PC-9 (cell line): Measurements from ENCODE around the gene CXCL6. TPM values are rescaled to one million over a fixed set of nuclear protein-coding genes. Genes with fewer than 3 reads are reported as not detected.

Source experiments
- BruUV-seq: library from RNA; stranded (reverse); fragments of 400-500 nt; replicated peaks from 2 replicates; lab custom pipeline; 2021; lab: Mats Ljungman, UMichigan
- CTCF ChIA-PET: fragments of 300-600 bp; sonication (Branson Sonifier 250); formaldehyde crosslinking; loops from one replicate; lab custom pipeline; 2022; ENCODE audit warnings: antibody characterized with exemption; lab: Charles Lee
- POLR2A ChIA-PET: fragments of 300-600 bp; sonication (Branson Sonifier 250); formaldehyde crosslinking; loops from one replicate; lab custom pipeline; 2022; ENCODE audit warnings: antibody characterized with exemption; ENCODE audit not compliant: unreplicated experiment; lab: Charles Lee
- DNase-seq, 2 experiments: peaks; one replicate each; pipeline versions ENCODE4 v3.0.0 to v3.0.0-alpha.2; 2015 to 2022; ENCODE audit warnings: mixed read lengths in 1 of 2
- H2AFZ ChIP-seq: fragments of 200-600 bp; sonication (generic); 2 replicates; pipeline ENCODE4 v1.8.1; 2017; ENCODE audit warnings: antibody characterized with exemption
- H3F3A ChIP-seq: fragments of 200-600 bp; sonication (generic); 2 replicates; pipeline ENCODE4 v1.8.1; 2017; ENCODE audit warnings: antibody characterized with exemption, mild to moderate bottlenecking, low read depth; ENCODE audit not compliant: insufficient read depth
- H3K27ac ChIP-seq: fragments of 200-600 bp; sonication (generic); 2 replicates; pipeline ENCODE4 v1.6.1; 2016; ENCODE audit warnings: mixed run types
- H3K27me3 ChIP-seq: fragments of 200-600 bp; sonication (generic); 2 replicates; pipeline ENCODE4 v1.6.1; 2016; ENCODE audit warnings: low read depth, mixed run types; ENCODE audit not compliant: insufficient read depth
- H3K36me3 ChIP-seq: fragments of 200-600 bp; sonication (generic); 2 replicates; pipeline ENCODE4 v1.6.1; 2016; ENCODE audit warnings: low read depth, mixed run types
- H3K4me1 ChIP-seq: fragments of 200-600 bp; sonication (generic); replicated peaks from 2 replicates; pipeline ENCODE4 v1.6.1; 2016; ENCODE audit warnings: mixed run types; ENCODE audit not compliant: insufficient read depth
- H3K4me2 ChIP-seq: fragments of 200-600 bp; sonication (generic); 2 replicates; pipeline ENCODE4 v1.6.1; 2017; ENCODE audit warnings: mixed run types
- H3K4me3 ChIP-seq: fragments of 200-600 bp; sonication (generic); 2 replicates; pipeline ENCODE4 v1.6.1; 2016; ENCODE audit warnings: mixed run types
- H3K79me2 ChIP-seq: fragments of 200-600 bp; sonication (generic); 2 replicates; pipeline ENCODE4 v1.6.1; 2017; ENCODE audit warnings: low read depth, mixed run types
- H3K9me2 ChIP-seq: fragments of 200-600 bp; sonication (generic); 2 replicates; pipeline ENCODE4 v1.8.1; 2017; ENCODE audit warnings: mild to moderate bottlenecking; ENCODE audit not compliant: insufficient read depth
- H3K9me3 ChIP-seq: fragments of 200-600 bp; sonication (generic); 2 replicates; pipeline ENCODE4 v1.8.1; 2016; ENCODE audit warnings: low read depth; ENCODE audit not compliant: insufficient read depth
- H4K20me1 ChIP-seq: fragments of 200-600 bp; sonication (generic); 2 replicates; pipeline ENCODE4 v1.8.1; 2017; ENCODE audit not compliant: insufficient read depth
- EZH2 ChIP-seq: fragments of 200-600 bp; sonication (generic); IDR thresholded peaks from 2 replicates; pipeline ENCODE4 v1.8.0; 2017; ENCODE audit warnings: antibody characterized with exemption, low read depth
- intact Hi-C: fragments of 100-400 bp; cut with micrococcal nuclease; formaldehyde crosslinking; loops from one replicate; pipeline ENCODE4 v1.10.0; 2022; ENCODE audit not compliant: unreplicated experiment
- total RNA-seq: library from RNA; stranded (reverse); gene quantifications from 2 replicates; pipeline ENCODE4 v1.2.3, GENCODE V29; 2021
- TF ChIP-seq, protein P1 (sequence below): fragments of 200-600 bp; sonication (generic); conservative IDR thresholded peaks from 2 replicates; pipeline ENCODE4 v1.6.1; 2017; ENCODE audit warnings: mixed run types, antibody characterized with exemption, mild to moderate bottlenecking, moderate library complexity

Gene CXCL6
- total RNA-seq, 1 experiment from 2014 or later: not detected

DNA sequence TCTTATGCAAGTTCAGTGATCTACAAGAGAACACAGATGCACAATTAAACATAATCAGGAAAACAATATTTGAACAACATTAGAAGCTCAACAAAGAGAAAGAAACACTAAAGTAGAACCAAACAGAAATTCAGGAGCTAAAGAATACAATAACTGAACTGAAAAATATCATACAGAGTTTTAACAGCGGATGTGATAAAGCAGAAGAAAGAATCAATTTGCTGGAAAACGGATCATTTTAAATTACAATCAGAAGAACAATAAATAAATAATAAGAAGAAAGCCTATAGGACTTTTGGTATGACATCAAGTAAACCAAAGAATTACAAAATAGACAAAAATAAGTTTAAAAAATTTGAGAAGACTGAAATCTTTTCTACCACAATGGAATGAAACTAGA, 36.3 kb upstream of the CXCL6 start:
- intact Hi-C loops: no loop called here
- no peaks in the 10 kb centered on the region for H3K9me2 ChIP-seq

DNA sequence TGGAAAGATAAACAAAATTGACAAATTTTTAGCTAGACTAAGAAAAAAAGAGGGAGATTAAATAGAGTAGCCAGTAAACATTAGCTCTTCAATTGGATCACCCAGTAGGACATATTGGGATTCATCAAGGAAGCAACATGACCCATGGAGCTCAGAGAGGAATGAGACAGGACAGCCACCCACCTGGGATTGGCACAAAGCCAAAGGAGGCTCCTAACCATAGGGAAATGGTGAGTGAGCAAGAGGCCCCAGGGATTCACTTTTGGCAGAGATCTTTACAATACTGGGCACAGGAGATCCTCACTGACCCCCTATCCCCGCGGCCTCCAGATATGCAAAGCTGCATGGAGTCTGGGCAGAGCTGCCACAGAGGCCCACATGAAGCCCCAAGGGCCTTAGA, 34.8 kb upstream of the CXCL6 start:
- POLR2A ChIA-PET: no interaction called here

More for the DNA sequence above, 36.3 kb upstream of the CXCL6 start:
- no peak for DNase-seq
- Histone ChIP-seq H3K4me1 (no peaks in the 10 kb centered on the region), H3K9me3 (no peaks in the 10 kb centered on the region), H3K4me2 (no peak overlapping the region), H2AFZ (0 out of 2 replicates have a peak overlapping the region, but pooled peaks have one; percentile 22), H3K4me3 (no peak overlapping the region), H3F3A (no peaks in the 10 kb centered on the region), H3K27me3 (no peaks in the 10 kb centered on the region), H3K79me2 (no peaks in the 10 kb centered on the region), H3K36me3 (no peaks in the 10 kb centered on the region), H3K27ac (no peak overlapping the region), H4K20me1 (no peaks in the 10 kb centered on the region)
- POLR2A ChIA-PET: no interaction called here
- CTCF ChIA-PET: no interaction called here
- no TSS peak for BruUV-seq
- TF ChIP-seq, protein P1, sequence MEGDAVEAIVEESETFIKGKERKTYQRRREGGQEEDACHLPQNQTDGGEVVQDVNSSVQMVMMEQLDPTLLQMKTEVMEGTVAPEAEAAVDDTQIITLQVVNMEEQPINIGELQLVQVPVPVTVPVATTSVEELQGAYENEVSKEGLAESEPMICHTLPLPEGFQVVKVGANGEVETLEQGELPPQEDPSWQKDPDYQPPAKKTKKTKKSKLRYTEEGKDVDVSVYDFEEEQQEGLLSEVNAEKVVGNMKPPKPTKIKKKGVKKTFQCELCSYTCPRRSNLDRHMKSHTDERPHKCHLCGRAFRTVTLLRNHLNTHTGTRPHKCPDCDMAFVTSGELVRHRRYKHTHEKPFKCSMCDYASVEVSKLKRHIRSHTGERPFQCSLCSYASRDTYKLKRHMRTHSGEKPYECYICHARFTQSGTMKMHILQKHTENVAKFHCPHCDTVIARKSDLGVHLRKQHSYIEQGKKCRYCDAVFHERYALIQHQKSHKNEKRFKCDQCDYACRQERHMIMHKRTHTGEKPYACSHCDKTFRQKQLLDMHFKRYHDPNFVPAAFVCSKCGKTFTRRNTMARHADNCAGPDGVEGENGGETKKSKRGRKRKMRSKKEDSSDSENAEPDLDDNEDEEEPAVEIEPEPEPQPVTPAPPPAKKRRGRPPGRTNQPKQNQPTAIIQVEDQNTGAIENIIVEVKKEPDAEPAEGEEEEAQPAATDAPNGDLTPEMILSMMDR: no peak
- no peak for TF ChIP-seq EZH2

DNA sequence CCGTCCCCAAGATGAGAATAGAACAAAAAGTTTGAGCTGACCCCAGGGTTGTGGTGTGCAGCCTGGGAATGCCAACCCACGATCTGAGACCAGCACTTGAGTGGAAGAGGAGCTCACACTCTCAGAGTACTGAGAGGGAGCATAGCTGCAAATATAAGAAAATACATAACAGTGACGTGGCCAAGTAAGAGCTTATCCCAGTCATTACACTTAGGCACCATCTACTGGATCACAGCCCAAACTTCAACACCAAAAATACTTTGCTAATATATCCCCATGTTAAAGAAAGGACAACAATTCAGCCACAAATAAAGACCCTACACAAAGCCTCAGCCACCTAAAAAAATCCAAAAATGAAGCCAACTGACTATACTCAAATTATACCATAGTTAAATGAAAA, 33.3 kb upstream of the CXCL6 start:
- Histone ChIP-seq H3K36me3 (no peaks in the 10 kb centered on the region), H3K4me2 (no peak overlapping the region), H3K4me3 (no peak overlapping the region), H3K4me1 (no peaks in the 10 kb centered on the region), H3K27me3 (no peaks in the 10 kb centered on the region), H4K20me1 (no peaks in the 10 kb centered on the region), H3K9me2 (no peaks in the 10 kb centered on the region), H3K9me3 (no peaks in the 10 kb centered on the region), H3K79me2 (no peaks in the 10 kb centered on the region), H2AFZ (no peak overlapping the region), H3K27ac (no peak overlapping the region), H3F3A (no peaks in the 10 kb centered on the region)
- CTCF ChIA-PET: interaction anchor here (0.5 kb wide), 1 partner anchor 352 kb away, joined by 3 read pairs; no protein-coding TSS in a partner anchor
- POLR2A ChIA-PET: no interaction called here
- no peak for DNase-seq
- BruUV-seq: no TSS peak
- intact Hi-C loops: no loop called here
- no peak for TF ChIP-seq EZH2
- TF ChIP-seq, protein P1: no peak

More for the DNA sequence above, 34.8 kb upstream of the CXCL6 start:
- DNase-seq: no peak
- H4K20me1 ChIP-seq: no peaks in the 10 kb centered on the region
- H3K4me3 ChIP-seq: no peak overlapping the region
- H3F3A ChIP-seq: no peaks in the 10 kb centered on the region
- H3K36me3 ChIP-seq: no peaks in the 10 kb centered on the region
- intact Hi-C loops: no loop called here
- H3K4me2 ChIP-seq: no peak overlapping the region
- H3K4me1 ChIP-seq: no peaks in the 10 kb centered on the region
- H3K27ac ChIP-seq: no peak overlapping the region
- H3K9me3 ChIP-seq: no peaks in the 10 kb centered on the region
- no peaks in the 10 kb centered on the region for H3K9me2 ChIP-seq
- TF ChIP-seq EZH2: no peak
- TF ChIP-seq, protein P1: no peak
- H3K27me3 ChIP-seq: no peaks in the 10 kb centered on the region
- CTCF ChIA-PET: interaction anchor here (0.6 kb wide), 1 partner anchor 1024 kb away, joined by 3 read pairs; no protein-coding TSS in a partner anchor
- BruUV-seq: no TSS peak
- no peak overlapping the region for H2AFZ ChIP-seq
- H3K79me2 ChIP-seq: no peaks in the 10 kb centered on the region
